Measurements from ENCODE around the gene LEKR1.
"Not testable (repeated sequence)": the region's sequence is repeated elsewhere in the genome, so short reads cannot be mapped to it uniquely, and the experiment has no call there.

- not testable (repeated sequence) for TF ChIP-seq CTCF (IDR thresholded peaks at IDR 0.05; ENCODE audit: low read depth, low read length); EZH2phosphoT487 (IDR thresholded peaks at IDR 0.05; ENCODE audit: low read depth)
Observed at GRCh38 chr3:156895374-156895773, 69.2 kb downstream of the LEKR1 start.

All from OCI-LY3 (cell line).